Uterus (tissue), 2 donors: Measurements from ENCODE around the gene NLGN1.

Source experiments
- CTCF ChIP-seq, 4 experiments: fragments of 200-600 bp in 2 of 4; fragments of 450-650 bp in 2 of 4; sonication (generic) in 2 of 4; IDR thresholded peaks; one replicate each; pipeline ENCODE4 v1.5.1; 2016 to 2019; ENCODE audit warnings: antibody characterized with exemption in 4 of 4, mild to moderate bottlenecking in 2 of 4, moderate library complexity in 1 of 4
- POLR2A ChIP-seq, 2 donors: fragments of 450-650 bp; IDR thresholded peaks; one replicate each; pipeline ENCODE4 v1.6.1; 2016; ENCODE audit warnings: antibody characterized with exemption in 2 of 2, mild to moderate bottlenecking in 1 of 2, moderate library complexity in 1 of 2

GRCh38 chr3:173639098-173639497, 241.6 kb downstream of the NLGN1 start:
- no peak for TF ChIP-seq CTCF (IDR thresholded peaks at IDR 0.05)
- no peak for TF ChIP-seq POLR2A (IDR thresholded peaks at IDR 0.05)
